Upper lobe of left lung (tissue), 6 donors: ENCODE measurements around the gene RHOC. TPM values are rescaled to one million over a fixed set of nuclear protein-coding genes. Genes with fewer than 3 reads are reported as not detected.
A peak's percentile ranks its signal among the peaks of the same experiment; 100 is the strongest.

Source experiments
- ATAC-seq, 2 donors: fragments of 200-7000 bp; cut with Tn5 transposase; one replicate each; pipeline ENCODE4 v1.9.1; 2022; ENCODE audit warnings: mild to moderate bottlenecking in 2 of 2, moderate library complexity in 2 of 2; ENCODE audit not compliant: low FRiP score in 2 of 2
- DNase-seq, 2 donors: peaks; one replicate each; pipeline ENCODE4 v3.0.0-alpha.2; 2019 to 2020
- H3K27ac ChIP-seq, 4 donors: fragments of 200-600 bp; sonication (generic); one replicate each; pipeline ENCODE4 v1.5.1; 2016 to 2019
- H3K27me3 ChIP-seq, 4 donors: fragments of 200-600 bp; sonication (generic); one replicate each; pipeline ENCODE4 v1.5.1; 2017 to 2019
- H3K36me3 ChIP-seq, 4 donors: fragments of 200-600 bp; sonication (generic); one replicate each; pipeline ENCODE4 v1.5.1; 2016 to 2019
- H3K4me1 ChIP-seq, 4 donors: fragments of 200-600 bp; sonication (generic); one replicate each; pipeline ENCODE4 v1.5.1; 2018 to 2019
- H3K4me3 ChIP-seq, 4 donors: fragments of 200-600 bp; sonication (generic); one replicate each; pipeline ENCODE4 v1.5.1; 2017 to 2019; ENCODE audit warnings: mild to moderate bottlenecking in 2 of 4, moderate library complexity in 1 of 4
- H3K9me3 ChIP-seq, 4 donors: fragments of 200-600 bp; sonication (generic); one replicate each; pipeline ENCODE4 v1.5.1; 2018 to 2019
- EP300 ChIP-seq, 4 donors: sonication (generic); formaldehyde crosslinking; IDR thresholded peaks; one replicate each; pipeline ENCODE4 v1.5.1; 2017; ENCODE audit warnings: antibody characterized with exemption in 4 of 4, control low read depth in 2 of 4
- POLR2A ChIP-seq, 4 donors: fragments of 450-650 bp; IDR thresholded peaks; one replicate each; pipeline ENCODE4 v1.5.1; 2016 to 2017; ENCODE audit warnings: antibody characterized with exemption in 4 of 4, mild to moderate bottlenecking in 2 of 4
- POLR2AphosphoS5 ChIP-seq, 2 donors: sonication (generic); formaldehyde crosslinking; IDR thresholded peaks; one replicate each; pipeline ENCODE4 v1.5.1; 2017; ENCODE audit warnings: antibody characterized with exemption in 2 of 2
- WGBS, 2 donors: methylation state at CpG; one replicate each; pipeline ENCODE4 v1.1.5; 2017 to 2018; 5-methylcytosine and 5-hydroxymethylcytosine counted together
- total RNA-seq, 6 donors: library from RNA; depleted of rRNA in 4 of 6; stranded (reverse); fragments of >200 nt in 4 of 6; gene quantifications; one replicate each; pipeline versions ENCODE4 v1.1.0 to v1.2.1, GENCODE V29; 2016 to 2021
- TF ChIP-seq, protein P1 (sequence below), 6 experiments: fragments of 450-650 bp in 4 of 6; fragments of 200-600 bp in 2 of 6; sonication (generic) in 2 of 6; IDR thresholded peaks; one replicate each; pipeline ENCODE4 v1.5.1; 2016 to 2019; ENCODE audit warnings: antibody characterized with exemption in 6 of 6
- donor health status: DM: no; HTN: no; CAD: no; lungs with moderate emphysema.
- donor health status: DM: no; HTN: yes; CAD: no; lungs with severe emphysema.

The RHOC gene
- total RNA-seq, 6 donors from 2014 or later: 80.9 to 218 (median 132) TPM

DNA sequence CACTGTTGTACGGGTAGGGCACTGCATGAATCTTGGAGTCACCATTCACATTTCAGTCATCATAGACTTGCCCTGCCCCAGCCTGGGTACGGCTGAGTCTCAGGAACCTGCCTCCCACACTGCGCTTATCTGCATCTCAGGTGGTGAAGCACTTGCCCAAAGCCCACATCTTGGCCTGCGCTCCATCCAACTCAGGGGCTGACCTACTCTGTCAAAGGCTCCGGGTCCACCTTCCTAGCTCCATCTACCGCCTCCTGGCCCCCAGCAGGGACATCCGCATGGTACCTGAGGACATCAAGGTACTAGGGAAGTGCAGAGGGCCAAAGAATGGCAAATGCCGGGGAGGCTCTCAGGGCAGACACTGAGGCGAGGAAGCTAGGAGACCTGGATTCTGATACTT, 11.7 kb downstream of the RHOC start:
- no peaks in the 10 kb centered on the region for H3K27me3 ChIP-seq
- no peak for DNase-seq
- no peak overlapping the region for H3K27ac ChIP-seq
- peaks cover 5 to 98% (median 52%) of the 10 kb centered on the region in 4 donors for H3K36me3 ChIP-seq
- TF ChIP-seq, protein P1, sequence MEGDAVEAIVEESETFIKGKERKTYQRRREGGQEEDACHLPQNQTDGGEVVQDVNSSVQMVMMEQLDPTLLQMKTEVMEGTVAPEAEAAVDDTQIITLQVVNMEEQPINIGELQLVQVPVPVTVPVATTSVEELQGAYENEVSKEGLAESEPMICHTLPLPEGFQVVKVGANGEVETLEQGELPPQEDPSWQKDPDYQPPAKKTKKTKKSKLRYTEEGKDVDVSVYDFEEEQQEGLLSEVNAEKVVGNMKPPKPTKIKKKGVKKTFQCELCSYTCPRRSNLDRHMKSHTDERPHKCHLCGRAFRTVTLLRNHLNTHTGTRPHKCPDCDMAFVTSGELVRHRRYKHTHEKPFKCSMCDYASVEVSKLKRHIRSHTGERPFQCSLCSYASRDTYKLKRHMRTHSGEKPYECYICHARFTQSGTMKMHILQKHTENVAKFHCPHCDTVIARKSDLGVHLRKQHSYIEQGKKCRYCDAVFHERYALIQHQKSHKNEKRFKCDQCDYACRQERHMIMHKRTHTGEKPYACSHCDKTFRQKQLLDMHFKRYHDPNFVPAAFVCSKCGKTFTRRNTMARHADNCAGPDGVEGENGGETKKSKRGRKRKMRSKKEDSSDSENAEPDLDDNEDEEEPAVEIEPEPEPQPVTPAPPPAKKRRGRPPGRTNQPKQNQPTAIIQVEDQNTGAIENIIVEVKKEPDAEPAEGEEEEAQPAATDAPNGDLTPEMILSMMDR (IDR thresholded peaks at IDR 0.05): no peak
- TF ChIP-seq POLR2AphosphoS5 (IDR thresholded peaks at IDR 0.05) (no peak), POLR2A (IDR thresholded peaks at IDR 0.05) (no peak), EP300 (IDR thresholded peaks at IDR 0.05) (no peak)
- no peaks in the 10 kb centered on the region for H3K9me3 ChIP-seq
- ATAC-seq: no peak
- no peak overlapping the region for H3K4me3 ChIP-seq
- peaks cover 17 to 20% (median 19%) of the 10 kb centered on the region in 4 donors for H3K4me1 ChIP-seq
- 96 to 97% methylated on average over 8 to 9 of the region's 9 CpGs for WGBS, 2 donors

DNA sequence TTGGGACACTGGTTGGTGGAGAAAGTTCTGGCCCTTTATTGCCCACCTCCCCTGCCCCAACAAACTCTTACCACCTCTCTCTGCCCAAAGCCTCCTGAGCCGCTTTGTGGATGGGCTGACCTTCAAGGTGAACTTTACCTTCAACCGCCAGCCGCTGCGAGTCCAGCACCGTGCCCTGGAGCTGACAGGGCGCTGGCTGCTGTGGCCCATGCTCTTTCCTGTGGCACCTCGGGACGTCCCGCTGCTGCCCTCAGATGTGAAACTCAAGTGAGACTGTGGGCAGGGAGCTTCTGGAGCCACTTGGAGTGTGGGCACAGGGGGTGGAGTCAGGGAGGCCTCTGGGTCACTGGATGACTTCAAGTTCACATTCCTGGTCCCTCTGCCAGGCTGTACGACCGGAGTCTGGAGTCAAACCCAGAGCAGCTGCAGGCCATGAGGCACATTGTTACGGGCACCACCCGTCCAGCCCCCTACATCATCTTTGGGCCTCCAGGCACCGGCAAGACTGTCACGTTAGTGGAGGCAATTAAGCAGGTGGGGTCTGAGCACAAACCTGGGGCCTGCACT, 12.5 kb downstream of the RHOC start:
- DNase-seq: peak in 1 of 2 donors; percentile 50
- 87 to 89% methylated on average over 7 to 14 of the region's 15 CpGs for WGBS, 2 donors
- ATAC-seq: no peak
- no peak overlapping the region for H3K4me3 ChIP-seq
- no peak overlapping the region for H3K27ac ChIP-seq
- peaks cover 8 to 16% (median 12%) of the 10 kb centered on the region in 4 donors for H3K4me1 ChIP-seq
- H3K27me3 ChIP-seq: no peaks in the 10 kb centered on the region
- H3K9me3 ChIP-seq: no peaks in the 10 kb centered on the region
- TF ChIP-seq EP300 (IDR thresholded peaks at IDR 0.05) (no peak), POLR2A (IDR thresholded peaks at IDR 0.05) (no peak), POLR2AphosphoS5 (IDR thresholded peaks at IDR 0.05) (no peak)
- TF ChIP-seq, protein P1 (IDR thresholded peaks at IDR 0.05): no peak
- H3K36me3 ChIP-seq: peaks cover 8 to 99% (median 56%) of the 10 kb centered on the region in 4 donors

DNA sequence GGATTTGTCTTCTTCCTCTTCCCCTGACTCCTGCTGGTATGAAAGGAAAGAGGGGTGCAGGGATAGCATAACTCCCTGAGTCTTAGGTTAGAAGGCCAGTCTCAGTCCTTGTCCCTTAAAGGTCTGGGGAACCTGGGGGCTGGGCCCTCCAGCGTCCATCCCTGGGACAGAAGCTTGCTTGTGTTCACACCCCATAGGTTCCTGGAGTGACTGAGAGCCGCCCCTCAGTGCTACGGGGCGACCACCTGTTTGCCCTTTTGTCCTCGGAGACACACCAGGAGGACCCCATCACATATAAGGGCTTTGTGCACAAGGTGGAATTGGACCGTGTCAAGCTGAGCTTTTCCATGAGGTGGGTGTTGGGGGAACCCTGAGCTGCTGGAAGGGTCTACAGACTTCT, 13.1 kb downstream of the RHOC start:
- H3K4me1 ChIP-seq: peaks cover 2 to 10% (median 6%) of the 10 kb centered on the region in 4 donors
- no peak for DNase-seq
- H3K27ac ChIP-seq: no peak overlapping the region

DNA sequence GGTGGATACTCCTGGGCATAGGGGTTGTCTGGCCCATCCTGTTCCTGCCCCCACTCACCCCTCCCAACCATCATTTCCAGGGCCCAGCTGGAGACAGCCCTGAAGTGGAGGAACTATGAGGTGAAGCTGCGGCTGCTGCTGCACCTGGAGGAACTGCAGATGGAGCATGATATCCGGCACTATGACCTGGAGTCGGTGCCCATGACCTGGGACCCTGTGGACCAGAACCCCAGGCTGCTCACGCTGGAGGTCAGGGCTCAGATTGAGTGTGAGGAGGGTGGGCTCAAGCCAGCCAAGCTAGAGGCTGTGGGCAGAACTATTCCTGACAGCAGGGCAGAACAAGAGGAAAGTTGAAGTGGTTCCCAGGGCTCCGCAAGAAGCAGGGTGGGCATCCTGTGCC, 14.2 kb downstream of the RHOC start:
- no peak for ATAC-seq
- Histone ChIP-seq H3K27me3 (no peaks in the 10 kb centered on the region), H3K27ac (no peak overlapping the region), H3K9me3 (no peaks in the 10 kb centered on the region), H3K4me1 (peaks cover 0 to 4% (median 0%) of the 10 kb centered on the region in 4 donors), H3K4me3 (no peak overlapping the region), H3K36me3 (peaks cover 8 to 86% (median 52%) of the 10 kb centered on the region in 4 donors)
- no peak for TF ChIP-seq EP300 (IDR thresholded peaks at IDR 0.05)
- TF ChIP-seq POLR2AphosphoS5 (IDR thresholded peaks at IDR 0.05): no peak
- TF ChIP-seq POLR2A (IDR thresholded peaks at IDR 0.05): no peak
- TF ChIP-seq, protein P1 (IDR thresholded peaks at IDR 0.05): no peak
- DNase-seq: no peak
- WGBS, 2 donors: 91 to 96% methylated on average over 4 to 5 of the region's 5 CpGs

More for the DNA sequence above, 13.1 kb downstream of the RHOC start:
- Histone ChIP-seq H3K27me3 (no peaks in the 10 kb centered on the region), H3K9me3 (no peaks in the 10 kb centered on the region), H3K4me3 (no peak overlapping the region), H3K36me3 (peaks cover 8 to 97% (median 56%) of the 10 kb centered on the region in 4 donors)
- TF ChIP-seq, protein P1 (IDR thresholded peaks at IDR 0.05): no peak
- TF ChIP-seq POLR2AphosphoS5 (IDR thresholded peaks at IDR 0.05) (no peak), EP300 (IDR thresholded peaks at IDR 0.05) (no peak), POLR2A (IDR thresholded peaks at IDR 0.05) (no peak)
- ATAC-seq: no peak
- WGBS, 2 donors: 86 to 99% methylated on average over 6 of the region's 6 CpGs

- H3K27ac ChIP-seq: no peak overlapping the region
- no peak for DNase-seq
- H3K4me1 ChIP-seq: peaks cover 0 to 7% (median 0%) of the 10 kb centered on the region in 4 donors
- no peaks in the 10 kb centered on the region for H3K9me3 ChIP-seq
- H3K4me3 ChIP-seq: no peak overlapping the region
- peaks cover 6 to 58% (median 36%) of the 10 kb centered on the region in 4 donors for H3K36me3 ChIP-seq
- H3K27me3 ChIP-seq: no peaks in the 10 kb centered on the region
- WGBS, 2 donors: 93 to 100% methylated on average over 3 to 11 of the region's 11 CpGs
- no peak for TF ChIP-seq POLR2A (IDR thresholded peaks at IDR 0.05)
- TF ChIP-seq, protein P1 (IDR thresholded peaks at IDR 0.05): no peak
- no peak for ATAC-seq
These were observed 17.1 kb downstream of the RHOC start for GRCh38 chr1:112689842-112690237.
